HG03025 (cell line): ENCODE measurements around the gene HDGFL2.

Experiments used
- ATAC-seq: cut with Tn5 transposase; IDR thresholded peaks from one replicate; pipeline ENCODE4 v1.9.1; 2021; ENCODE audit warnings: mild to moderate bottlenecking, moderate library complexity; ENCODE audit not compliant: unreplicated experiment, low FRiP score

HDGFL2 gene

DNA sequence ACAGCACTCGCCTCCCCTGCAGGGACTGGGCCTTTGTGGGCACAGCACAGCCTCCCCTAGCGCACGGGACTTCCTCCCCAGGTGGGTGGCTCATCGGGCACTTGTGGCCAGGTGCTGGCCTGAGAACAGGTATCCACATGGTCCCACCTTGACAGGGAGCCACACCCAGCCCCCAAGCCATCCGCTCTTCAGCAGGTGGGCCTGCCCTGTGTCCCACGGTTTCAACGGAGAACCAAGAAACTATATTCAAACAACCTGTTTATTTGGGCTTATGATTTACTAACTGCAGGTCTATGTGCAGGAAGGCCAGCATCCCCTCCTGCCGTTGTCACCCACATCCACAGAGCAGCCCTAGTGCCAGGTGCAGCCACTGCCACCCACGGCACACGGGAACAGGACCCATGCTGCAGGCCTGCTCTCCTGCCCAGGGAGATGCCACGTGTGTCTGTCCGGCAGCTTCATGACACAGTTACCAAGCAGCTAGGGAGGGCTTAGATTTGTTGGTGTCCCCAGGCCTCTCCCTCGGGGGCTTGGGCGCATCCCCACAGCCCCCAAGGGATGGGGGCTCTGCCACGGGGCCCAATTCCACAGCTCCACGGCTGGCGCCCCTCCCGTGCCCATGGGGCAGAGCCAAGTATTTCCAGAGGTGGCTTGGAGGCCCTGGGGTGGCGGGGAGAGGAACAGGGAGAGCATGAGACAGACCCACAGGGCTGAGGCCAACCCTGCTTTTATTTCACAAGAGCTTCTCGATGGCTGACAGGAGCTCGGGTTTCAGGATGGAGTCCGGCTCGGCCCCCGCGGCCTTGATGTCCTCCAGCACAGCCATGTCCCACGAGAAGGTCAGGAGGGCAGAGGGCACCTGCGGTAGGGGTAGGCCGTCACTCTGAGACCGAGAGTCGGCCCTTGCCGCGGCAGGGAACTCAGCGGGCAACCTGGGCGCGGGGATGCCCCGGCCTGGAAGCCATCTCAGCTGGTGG lies 27.0 kb upstream of the HDGFL2 start:
- ATAC-seq, result no peak

DNA sequence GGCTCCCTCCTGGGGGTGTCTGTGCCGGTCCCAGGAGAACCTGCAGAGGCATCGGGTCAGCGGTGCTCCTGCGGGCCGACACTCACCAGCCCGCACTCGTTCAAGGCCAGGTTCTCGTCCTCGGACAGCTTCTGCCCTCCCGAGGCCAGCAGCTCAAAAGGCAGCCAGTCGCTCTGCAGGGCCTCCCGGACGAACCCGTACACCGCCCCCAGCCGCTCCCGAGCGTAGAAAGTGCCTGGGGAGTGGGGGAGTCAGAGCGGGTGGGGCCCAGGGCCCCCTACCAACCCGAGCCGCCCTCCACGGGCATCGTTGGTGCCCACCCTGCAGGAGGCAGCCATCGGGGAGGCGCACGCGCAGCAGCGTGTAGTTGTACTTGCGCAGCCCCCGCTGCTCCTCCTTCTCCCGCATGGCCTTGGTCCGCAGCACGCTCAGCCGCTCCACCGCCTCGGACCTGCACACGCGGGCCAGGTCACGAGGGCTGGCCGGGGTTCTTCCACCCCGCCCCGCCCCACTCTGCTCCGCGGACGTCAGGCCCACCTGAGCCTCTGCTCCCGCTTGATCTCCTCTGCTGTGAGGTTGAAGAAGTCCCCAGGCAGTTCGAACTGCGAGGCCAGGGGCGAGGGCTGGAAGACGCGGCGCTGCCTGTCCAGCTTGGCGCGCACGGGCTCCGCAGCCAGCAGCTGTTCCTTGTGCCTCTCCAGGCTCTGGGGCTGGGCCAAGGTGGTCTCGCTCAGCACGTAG lies 26.0 kb upstream of the HDGFL2 start:
- no peak for ATAC-seq

DNA sequence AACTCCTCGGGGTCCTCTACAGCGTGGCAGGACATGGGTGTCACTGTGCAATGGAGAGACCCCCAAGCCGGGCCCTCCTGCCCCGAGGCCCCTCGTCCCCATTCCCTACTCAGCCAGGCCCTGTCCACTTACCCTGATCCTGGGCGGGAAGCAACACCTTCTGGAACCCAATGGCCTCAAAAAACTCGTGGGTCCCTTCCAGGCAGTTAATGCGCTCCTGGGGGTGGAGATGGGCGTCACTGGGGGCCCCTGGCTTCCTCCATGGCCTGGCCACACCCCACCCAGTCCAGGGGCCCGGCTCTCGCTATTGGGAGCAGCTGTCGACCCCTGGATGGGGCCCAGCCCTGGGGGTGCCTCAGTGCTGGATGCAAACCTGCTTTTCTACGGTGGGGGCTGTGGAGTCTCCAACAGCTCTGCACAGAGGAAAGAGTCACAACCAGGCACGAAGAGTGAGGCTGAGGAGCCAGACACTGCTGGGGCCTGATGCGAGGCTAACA lies 25.3 kb upstream of the HDGFL2 start:
- ATAC-seq, result no peak

DNA sequence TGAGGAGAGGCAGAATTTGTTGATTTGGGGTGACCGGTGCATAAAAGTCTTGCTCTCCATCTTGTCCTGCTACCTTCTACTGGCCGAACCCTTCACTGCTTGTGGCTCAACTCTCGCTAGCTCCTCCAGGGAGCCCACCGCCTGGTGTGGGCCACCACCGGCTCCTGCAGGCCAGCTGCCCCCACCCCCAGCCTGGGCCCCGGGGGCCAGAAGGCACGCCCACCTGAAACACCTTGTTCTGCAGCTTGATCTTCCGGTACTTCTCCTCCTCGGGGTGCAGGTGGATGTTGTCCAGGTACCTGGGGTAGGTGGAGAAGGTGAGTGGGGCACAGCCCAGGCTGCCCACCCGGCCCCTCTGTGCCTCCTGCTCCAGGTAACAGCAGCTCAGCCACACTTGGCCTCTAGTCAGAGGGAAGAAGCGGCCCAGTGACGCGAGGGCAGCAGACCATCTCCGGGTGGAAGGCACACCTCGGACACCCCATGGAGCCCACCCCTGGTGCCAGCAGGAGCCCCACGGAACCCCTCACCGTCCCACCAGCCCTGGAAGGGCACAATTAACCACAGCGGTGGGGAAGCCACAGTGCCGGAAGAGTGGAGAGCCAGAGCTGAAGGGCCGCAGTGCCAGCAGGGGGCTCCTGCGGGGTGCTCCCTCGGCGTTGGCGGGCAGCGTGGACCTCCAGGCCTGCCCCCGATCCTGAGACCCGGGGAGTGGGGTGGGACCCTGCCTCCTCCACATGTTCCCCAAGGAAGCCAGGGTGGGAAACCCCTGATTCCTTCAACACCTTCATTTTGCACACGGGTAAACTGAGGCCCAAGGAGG lies 24.6 kb upstream of the HDGFL2 start:
- no peak for ATAC-seq

DNA sequence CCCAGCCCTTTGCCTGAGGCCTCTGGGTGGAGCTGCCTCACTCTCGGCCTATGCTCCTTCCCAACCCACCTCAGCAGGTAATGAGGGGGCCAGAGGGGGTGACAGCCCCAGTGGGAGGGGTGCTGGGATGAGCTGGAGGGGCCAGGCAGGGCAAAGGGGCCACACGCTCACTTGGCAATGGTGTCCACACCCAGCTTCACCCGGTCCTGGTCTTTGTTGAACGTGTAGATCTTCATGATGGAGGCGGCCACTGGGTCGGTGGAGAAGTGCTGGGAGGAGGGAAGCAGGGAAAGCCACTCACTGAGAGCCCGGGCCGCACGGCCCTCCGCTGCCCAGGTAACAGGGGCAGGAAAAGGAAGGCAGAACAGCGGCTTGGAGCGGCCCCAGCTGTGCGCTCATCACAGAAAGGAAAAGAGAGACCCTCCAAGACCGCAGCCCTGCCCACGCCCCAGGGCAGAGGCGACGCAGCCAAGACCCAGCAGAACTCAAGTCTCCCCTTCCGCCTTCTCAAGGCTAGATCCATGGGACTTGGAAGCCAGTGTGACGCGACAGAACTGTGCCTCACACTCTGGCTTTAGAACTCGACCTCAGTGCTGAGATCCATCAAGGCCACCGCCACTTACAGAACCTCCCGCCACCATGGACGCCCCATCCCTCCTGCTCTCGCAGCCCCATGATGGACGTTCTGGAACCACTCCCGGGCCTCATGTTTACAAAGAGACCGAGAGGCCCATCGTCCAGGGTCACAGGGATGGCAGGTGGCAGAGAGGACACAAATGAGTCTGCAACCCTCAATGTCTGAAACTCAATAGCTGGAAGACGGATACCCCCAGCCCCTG lies 23.7 kb upstream of the HDGFL2 start:
- ATAC-seq, result no peak

DNA sequence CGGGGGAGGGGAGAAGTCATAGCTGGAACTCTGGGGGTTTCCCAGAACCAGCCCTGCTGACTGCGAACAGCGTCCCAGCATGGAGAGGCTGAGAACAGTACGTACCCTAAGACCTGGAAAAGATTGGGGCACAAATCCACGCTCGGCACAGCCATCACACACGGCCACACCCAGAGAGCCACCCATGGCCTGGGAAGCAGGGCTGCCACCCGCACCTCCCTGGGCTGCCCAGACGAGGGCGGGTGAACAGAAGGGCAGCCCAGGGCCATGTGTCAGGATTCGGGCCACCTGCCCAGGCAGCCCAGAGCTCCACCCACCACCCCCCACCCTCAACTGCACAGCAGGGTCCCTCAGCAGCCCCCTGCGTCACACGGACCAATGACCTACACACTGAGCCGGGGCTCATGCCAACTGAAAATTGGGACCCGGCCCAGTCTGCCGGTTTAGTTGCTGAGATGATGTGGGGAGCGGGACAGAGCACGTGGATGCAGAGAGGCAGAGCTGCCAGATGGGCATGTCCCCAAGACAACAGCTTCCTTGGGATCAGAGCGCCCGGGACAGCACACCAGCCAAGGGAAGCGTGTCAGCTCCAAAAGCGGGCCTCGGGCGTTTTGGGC lies 23.0 kb upstream of the HDGFL2 start:
- ATAC-seq, result no peak

DNA sequence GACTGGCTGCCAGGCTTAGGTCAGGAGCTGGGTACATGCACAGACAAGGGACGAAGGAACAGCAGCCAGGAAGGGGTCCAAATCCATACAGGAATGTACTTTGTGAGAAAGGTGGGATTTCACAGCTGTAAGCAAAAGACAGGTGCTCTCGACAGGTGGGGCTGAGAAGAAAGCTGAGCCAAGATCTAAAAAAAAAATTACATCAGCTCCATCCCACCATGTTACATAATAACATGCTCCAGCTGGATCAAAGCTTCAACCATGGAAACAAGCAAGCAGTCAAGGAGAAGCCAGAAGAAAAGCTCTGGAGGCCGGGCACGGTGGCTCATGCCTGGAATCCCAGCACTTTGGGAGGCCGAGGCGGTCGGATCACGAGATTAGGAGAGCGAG lies 22.5 kb upstream of the HDGFL2 start:
- ATAC-seq, result no peak

DNA sequence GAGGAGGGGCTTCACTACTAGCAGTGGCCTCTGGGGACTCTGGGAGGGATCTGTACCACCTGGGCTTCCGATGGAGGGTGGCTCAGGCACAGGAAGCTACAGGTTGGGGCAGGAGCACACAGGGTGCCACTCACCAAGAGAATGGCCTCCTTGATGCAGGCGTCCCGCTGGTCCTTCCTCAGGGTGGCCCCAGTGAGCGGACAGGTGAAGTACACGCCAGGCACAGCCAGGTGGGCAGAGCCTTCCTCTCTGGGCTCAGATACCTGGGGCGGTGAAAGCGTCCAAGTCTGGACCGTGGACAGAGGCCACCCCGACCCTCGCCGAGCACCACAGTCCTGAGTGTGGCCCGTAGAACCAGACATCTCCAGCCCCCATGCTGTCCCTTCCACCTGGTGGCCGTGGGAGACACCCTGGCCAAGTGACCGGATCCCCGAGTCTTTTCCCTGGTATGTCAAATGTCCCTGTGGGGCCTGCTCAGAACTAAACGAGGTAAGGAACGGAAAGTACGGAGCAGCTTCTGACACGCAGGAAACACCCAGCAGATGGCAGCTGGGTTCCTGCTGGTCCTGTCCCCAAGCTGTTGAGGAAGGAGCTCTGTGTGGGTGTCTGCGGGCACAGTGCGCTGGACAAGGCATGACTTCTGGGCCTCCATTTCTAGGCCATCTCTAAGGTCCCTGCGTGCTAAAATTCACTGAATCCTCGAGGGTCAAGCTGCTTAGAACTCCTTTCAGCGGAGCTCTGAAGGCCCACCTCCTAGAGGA lies 19.7 kb upstream of the HDGFL2 start:
- no peak for ATAC-seq

DNA sequence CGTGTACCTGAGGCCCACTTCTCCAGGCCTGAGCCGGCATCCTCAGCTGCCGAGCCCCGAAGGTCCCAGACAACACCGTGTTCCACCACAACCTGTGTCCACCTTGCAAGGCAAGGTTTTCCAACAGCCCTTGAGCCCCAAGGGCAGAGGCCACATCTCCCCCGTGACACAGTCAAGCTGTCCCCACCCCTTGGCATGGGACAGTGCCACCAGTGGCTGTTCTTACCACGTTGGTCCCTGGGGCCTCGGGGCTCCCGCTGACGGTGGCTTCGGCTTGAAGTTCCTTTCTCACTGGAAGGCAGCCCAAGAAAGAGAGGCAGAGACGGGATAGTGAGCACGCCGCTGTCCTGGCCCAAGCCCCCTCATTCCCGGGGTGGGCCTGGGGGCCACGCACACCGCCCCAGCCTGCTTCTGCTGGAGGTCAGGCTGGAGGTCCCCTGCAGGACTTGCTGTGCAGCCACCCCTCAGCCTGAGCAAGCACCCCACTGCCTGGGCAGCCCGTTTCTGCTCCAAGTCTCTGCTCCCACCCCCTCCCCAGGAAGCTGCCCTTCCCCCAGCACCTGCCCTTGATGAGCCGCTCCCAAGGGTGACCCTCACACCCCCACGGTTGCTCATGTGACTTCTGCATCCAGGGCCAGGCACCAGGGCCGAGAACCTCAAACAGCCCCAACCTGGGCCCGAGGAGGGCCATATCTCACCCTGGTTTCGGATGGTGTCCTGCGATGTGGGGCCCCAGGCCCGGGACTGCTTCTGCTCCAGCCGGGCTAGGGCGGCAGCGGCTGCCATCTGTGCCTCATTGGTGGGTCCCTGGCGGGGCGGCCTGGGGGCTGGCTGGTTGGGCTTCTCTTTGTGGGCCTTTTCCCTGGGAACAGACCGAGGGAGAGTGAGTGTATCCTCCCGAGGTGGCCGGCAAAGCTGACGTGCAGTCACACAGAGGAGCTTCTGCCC lies 18.6 kb upstream of the HDGFL2 start:
- ATAC-seq, result no peak

DNA sequence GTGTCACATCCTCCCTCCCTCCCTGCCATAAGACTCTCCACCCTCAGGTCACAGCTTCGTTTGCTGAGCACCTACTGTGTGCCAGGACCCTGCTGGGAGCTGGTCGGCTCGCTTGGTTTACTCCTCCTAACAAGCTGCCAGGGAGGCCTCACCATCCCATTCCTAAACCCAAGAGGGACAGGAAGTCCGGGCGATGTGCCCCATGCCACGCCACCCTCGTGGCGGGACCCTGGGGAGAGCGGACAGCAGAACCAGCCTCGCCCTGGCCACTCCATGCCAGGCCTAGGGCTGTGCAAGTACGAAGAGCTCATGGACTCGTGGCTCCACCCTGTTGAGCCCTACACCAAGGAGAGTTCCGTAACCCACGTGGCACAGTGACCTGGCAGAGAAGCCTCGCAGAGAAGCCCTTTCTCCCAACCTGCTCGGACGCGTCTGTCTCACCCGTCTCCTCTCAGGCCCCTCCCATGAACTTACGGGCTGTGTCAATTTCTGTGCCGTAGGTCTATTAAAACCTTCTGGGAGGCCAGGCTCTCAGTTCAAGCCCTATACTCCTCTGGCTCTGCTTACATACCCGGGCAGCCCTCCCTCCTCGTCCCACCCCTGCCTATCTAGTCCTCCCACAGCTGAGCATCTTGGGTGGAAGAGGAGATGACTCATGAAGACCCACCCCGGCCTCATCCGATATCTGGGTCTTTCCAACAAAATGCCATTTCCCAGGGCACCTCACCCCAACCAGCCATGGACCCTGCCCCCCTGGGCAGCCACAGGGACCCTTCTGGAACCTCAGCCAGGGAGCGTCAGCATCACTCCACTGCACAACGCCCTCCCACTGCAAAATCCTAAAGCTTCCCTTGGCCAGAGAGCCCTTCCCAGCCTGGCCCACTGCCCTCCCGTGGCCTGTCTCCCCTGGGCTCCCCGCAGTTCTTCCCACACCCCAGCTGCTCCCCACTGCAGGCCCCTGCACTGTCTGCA lies 17.1 kb upstream of the HDGFL2 start:
- no peak for ATAC-seq

DNA sequence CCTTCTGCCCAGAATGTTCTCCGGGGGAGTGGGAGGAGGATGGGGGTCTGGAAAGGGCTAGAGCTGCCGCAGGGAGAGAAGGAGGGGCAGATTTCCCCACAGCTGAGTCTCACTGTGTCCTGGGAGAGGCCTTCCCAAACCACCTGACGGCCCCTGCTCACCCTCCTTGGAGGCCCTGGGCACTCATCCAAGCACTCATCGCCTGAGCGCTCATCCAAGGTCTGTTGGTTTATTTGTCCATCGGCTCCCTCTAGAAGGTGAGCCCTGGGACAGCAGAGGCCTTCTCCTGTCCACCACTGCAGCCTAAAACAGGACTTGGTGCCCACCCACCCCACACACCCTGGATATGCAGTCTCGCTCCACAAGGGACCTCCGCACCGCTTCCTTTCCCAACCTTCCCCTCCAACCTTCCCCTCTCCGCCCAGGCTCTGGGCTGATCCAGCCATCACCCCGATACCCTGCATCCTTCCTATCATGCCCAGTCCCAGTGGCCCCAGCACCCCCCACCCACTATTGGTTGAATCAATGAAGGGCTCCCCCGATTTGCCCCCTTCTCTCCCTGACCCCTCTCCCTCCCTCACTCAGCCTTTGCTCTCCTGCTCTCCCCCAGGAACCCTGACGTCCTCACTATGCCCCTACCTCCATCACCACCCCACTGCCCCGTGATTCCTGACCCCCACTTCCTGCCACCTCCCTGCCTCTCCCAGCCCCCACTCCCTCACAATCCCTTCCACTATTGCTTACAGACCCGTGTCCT lies 16.2 kb upstream of the HDGFL2 start:
- ATAC-seq, result no peak

DNA sequence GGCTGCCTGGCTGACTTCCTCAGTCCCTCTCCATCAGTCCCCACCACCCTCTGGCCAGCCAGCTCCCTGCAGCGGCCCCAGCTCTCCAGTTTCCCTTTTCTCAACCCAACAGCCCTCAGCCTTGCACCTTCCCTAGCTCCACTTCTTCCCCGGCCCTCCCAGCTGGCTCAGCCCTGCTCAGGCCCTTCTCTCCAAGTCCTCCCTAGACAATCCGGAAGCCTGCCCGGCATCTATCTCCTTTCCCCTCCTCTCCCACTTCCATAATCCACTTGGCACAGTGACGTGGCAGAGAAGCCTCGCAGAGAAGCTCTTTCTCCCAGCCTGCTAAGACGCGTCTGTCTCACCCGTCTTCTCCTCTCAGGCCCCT lies 15.6 kb upstream of the HDGFL2 start:
- ATAC-seq, result no peak

DNA sequence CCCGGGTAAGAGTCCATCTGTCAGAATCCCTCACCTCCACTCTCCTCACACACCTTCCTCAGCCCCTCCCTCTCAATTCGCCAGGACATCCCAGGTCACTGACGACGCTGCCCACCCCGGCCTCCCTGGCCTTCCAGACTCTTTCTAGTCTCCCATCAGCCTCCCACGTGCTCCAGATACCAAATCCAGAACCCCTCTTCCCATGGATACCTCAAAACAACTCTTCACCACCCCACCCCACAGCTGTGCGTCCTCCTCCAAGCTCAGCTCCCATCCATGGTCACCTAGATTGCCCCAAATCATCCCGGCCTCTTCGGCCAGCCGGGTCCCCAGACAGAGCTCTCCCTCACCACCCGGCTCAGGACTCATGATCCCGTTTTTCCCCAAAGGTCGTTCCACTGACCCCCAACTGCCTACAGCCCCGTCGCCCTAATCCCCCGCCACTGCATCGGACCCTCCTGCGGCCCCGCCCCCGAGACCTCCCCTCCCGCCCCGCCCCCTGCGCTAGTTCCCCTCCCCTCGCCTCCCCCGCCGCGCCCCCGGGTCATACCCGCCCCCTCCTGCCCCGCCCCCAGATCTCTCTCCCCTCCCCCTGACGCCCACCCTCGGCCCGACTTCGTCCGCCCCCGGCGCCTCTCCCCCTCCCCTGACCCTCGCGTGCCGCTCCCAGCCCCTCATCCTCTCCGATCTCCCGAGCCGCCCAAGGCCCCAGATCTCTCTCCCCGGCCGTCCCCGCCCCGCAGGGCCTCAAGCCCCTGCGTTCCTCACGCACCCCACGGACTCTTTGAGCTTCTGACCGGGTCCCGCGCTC lies 15.0 kb upstream of the HDGFL2 start:
- ATAC-seq, result peak; percentile 7

DNA sequence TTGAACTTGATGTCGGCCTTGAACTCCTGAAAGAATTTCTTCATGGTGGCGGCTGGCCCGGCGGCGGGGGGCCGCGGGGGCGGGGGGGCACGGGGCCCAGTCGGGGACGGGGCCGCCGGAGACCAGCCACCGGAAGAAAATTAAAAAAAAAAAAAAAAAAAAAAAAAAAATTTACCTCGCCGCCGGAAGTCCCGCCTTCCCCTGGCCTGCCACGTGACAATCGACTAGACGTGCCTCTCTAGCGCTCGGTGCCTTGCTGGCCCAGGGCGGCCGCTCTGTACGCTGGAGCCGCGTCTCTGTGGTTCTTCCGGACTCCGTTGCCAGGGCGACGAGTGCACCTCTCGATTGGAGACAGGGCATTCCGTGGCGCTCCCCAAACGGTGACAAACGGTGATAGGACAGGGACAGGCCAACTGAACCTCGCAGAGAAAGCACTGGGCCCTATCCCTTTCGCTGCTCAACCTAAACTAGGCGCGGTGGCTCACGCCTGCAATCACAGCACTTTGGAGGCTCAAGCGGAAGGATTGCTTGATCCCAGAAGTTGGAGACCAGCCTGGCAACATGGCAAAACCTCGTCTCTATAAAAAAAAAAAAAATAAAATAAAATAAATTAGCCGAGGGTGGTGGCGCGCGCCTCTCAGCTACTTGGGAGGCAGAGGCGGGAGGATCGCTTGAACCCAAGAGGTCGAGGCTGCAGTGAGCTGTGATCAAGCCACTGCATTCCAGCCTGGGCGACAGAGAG lies 14.3 kb upstream of the HDGFL2 start, which contains the start of gene UBXN6:
UBXN6 (minus strand) TSS at position 141 of the 742 bp plus-strand sequence; CDS start at position 44, 97 bp downstream.
- ATAC-seq, result peak; percentile 73
